GM21576 (cell line): ENCODE results near the gene NPEPPS.

Source experiments
- ATAC-seq: cut with Tn5 transposase; IDR thresholded peaks from one replicate; pipeline ENCODE4 v1.9.1; 2021; ENCODE audit warnings: mild to moderate bottlenecking, moderate library complexity; ENCODE audit not compliant: unreplicated experiment

Gene NPEPPS

GRCh38 chr17:47624727-47625068, 93.8 kb downstream of the NPEPPS start:
- ATAC-seq: no peak

- ATAC-seq: no peak
Observed at GRCh38 chr17:47628014-47628566, 97.2 kb downstream of the NPEPPS start.

- ATAC-seq: no peak
Observed at GRCh38 chr17:47629826-47630225, 98.9 kb downstream of the NPEPPS start.

- ATAC-seq: no peak
Observed at GRCh38 chr17:47630614-47631013, 99.7 kb downstream of the NPEPPS start.

- ATAC-seq: no peak
Observed at GRCh38 chr17:47632991-47633390, 102.1 kb downstream of the NPEPPS start.

GRCh38 chr17:47633996-47634395, 103.1 kb downstream of the NPEPPS start:
- ATAC-seq: no peak

GRCh38 chr17:47634870-47635269, 104.0 kb downstream of the NPEPPS start:
- ATAC-seq: no peak

GRCh38 chr17:47635734-47636133, 104.8 kb downstream of the NPEPPS start:
- no peak for ATAC-seq

- ATAC-seq: no peak
Observed at GRCh38 chr17:47636273-47637030, 105.5 kb downstream of the NPEPPS start.

- no peak for ATAC-seq
Observed at GRCh38 chr17:47638903-47639302, 108.0 kb downstream of the NPEPPS start.

- no peak for ATAC-seq
Observed at GRCh38 chr17:47640076-47640475, 109.2 kb downstream of the NPEPPS start.

- ATAC-seq: no peak
Observed at GRCh38 chr17:47641202-47641601, 110.3 kb downstream of the NPEPPS start.

GRCh38 chr17:47643116-47643515, 112.2 kb downstream of the NPEPPS start:
- ATAC-seq: no peak

GRCh38 chr17:47644324-47644723, 113.4 kb downstream of the NPEPPS start:
- ATAC-seq: no peak

- ATAC-seq: peak; percentile 78
Observed at GRCh38 chr17:47649153-47649971, 118.5 kb downstream of the NPEPPS start, which contains the start of gene KPNB1. Gene KPNB1 (plus strand): TSS chr17:47649919. CDS start chr17:47650245, 326 bp downstream.

- peak; percentile 1 for ATAC-seq
Observed at GRCh38 chr17:47649972-47650524, 119.1 kb downstream of the NPEPPS start.

GRCh38 chr17:47650525-47651522, 119.9 kb downstream of the NPEPPS start:
- ATAC-seq: peak; percentile 42

- ATAC-seq: no peak
Observed at GRCh38 chr17:47651704-47652103, 120.8 kb downstream of the NPEPPS start.

GRCh38 chr17:47652570-47652969, 121.7 kb downstream of the NPEPPS start:
- ATAC-seq: no peak

GRCh38 chr17:47653442-47653841, 122.5 kb downstream of the NPEPPS start:
- ATAC-seq: no peak
